H9 (cell line): ENCODE measurements around the gene HOOK2. TPM values are rescaled to one million over a fixed set of nuclear protein-coding genes. Genes with fewer than 3 reads are reported as not detected.

Experiments used
- DNase-seq: peaks from one replicate; pipeline ENCODE4 v3.0.0-alpha.2; 2017
- H2AFZ ChIP-seq: one replicate; pipeline ENCODE4 v1.6.1; 2013; ENCODE audit warnings: mild to moderate bottlenecking, low read length, control low read depth, moderate library complexity
- H2AK5ac ChIP-seq: 2 replicates; pipeline ENCODE4 v1.6.1; 2013; ENCODE audit warnings: low read length, control low read depth, mixed read lengths; ENCODE audit not compliant: insufficient read length
- H2BK120ac ChIP-seq: one replicate; pipeline ENCODE4 v1.6.1; 2013; ENCODE audit warnings: low read depth, mild to moderate bottlenecking, low read length, control low read depth, inconsistent platforms; ENCODE audit not compliant: poor library complexity, severe bottlenecking
- H2BK12ac ChIP-seq: 2 replicates; pipeline ENCODE4 v1.6.1; 2013; ENCODE audit warnings: low read length, control low read depth, mixed read lengths, low read depth; ENCODE audit not compliant: insufficient read length
- H2BK15ac ChIP-seq: 2 replicates; pipeline ENCODE4 v1.6.1; 2013; ENCODE audit warnings: low read depth, low read length, control low read depth
- H2BK20ac ChIP-seq: one replicate; pipeline ENCODE4 v1.6.1; 2013; ENCODE audit warnings: low read depth, mild to moderate bottlenecking, low read length, control low read depth, inconsistent platforms; ENCODE audit not compliant: poor library complexity, severe bottlenecking
- H2BK5ac ChIP-seq: 2 replicates; pipeline ENCODE4 v1.6.1; 2013; ENCODE audit warnings: low read length, control low read depth, mixed read lengths; ENCODE audit not compliant: insufficient read length
- H3K14ac ChIP-seq: 2 replicates; pipeline ENCODE4 v1.6.1; 2013; ENCODE audit warnings: low read length, control low read depth; ENCODE audit not compliant: insufficient read depth
- H3K18ac ChIP-seq: 2 replicates; pipeline ENCODE4 v1.6.1; 2013; ENCODE audit warnings: low read depth, mild to moderate bottlenecking, mixed read lengths, low read length, control low read depth; ENCODE audit not compliant: insufficient read length
- H3K23ac ChIP-seq: 2 replicates; pipeline ENCODE4 v1.6.1; 2013; ENCODE audit warnings: low read length, control low read depth, mixed read lengths, low read depth; ENCODE audit not compliant: insufficient read length
- H3K23me2 ChIP-seq: 2 replicates; pipeline ENCODE4 v1.6.1; 2013; ENCODE audit warnings: low read depth, mild to moderate bottlenecking, mixed read lengths, low read length, control low read depth; ENCODE audit not compliant: insufficient read length, poor library complexity, severe bottlenecking
- H3K27ac ChIP-seq: 2 replicates; pipeline ENCODE4 v1.5.1; 2013; ENCODE audit warnings: low read length, control low read depth, mixed read lengths, low read depth; ENCODE audit not compliant: insufficient read length
- H3K27me3 ChIP-seq: 2 replicates; pipeline ENCODE4 v1.6.1; 2013; ENCODE audit warnings: low read length, control low read depth, inconsistent platforms; ENCODE audit not compliant: insufficient read depth
- H3K4ac ChIP-seq: 2 replicates; pipeline ENCODE4 v1.6.1; 2013; ENCODE audit warnings: low read depth, mild to moderate bottlenecking, control low read depth, inconsistent platforms, low read length, moderate library complexity
- H3K4me1 ChIP-seq: 2 replicates; pipeline ENCODE4 v1.6.1; 2013; ENCODE audit warnings: low read length, control low read depth, inconsistent platforms; ENCODE audit not compliant: insufficient read depth
- H3K4me2 ChIP-seq: 2 replicates; pipeline ENCODE4 v1.6.1; 2013; ENCODE audit warnings: low read length, control low read depth, mixed read lengths; ENCODE audit not compliant: insufficient read length, insufficient read depth
- H3K56ac ChIP-seq: 2 replicates; pipeline ENCODE4 v1.6.1; 2013; ENCODE audit warnings: low read depth, mild to moderate bottlenecking, mixed read lengths, low read length, control low read depth; ENCODE audit not compliant: insufficient read length
- H3K79me1 ChIP-seq: 2 replicates; pipeline ENCODE4 v1.6.1; 2013; ENCODE audit warnings: low read depth, mild to moderate bottlenecking, moderate library complexity, low read length, control low read depth, inconsistent platforms; ENCODE audit not compliant: insufficient read depth, poor library complexity, severe bottlenecking
- H3K79me2 ChIP-seq: 2 replicates; pipeline ENCODE4 v1.6.1; 2013; ENCODE audit warnings: low read length, control low read depth, inconsistent platforms; ENCODE audit not compliant: insufficient read depth
- H3K9ac ChIP-seq: 2 replicates; pipeline ENCODE4 v1.6.1; 2013; ENCODE audit warnings: low read length, control low read depth, mixed read lengths; ENCODE audit not compliant: insufficient read length; ENCODE audit errors: extremely low read depth
- H3K9me3 ChIP-seq: one replicate; pipeline ENCODE4 v1.6.1; 2013; ENCODE audit warnings: low read depth, low read length, inconsistent platforms; ENCODE audit not compliant: control insufficient read depth
- H3T11ph ChIP-seq: one replicate; pipeline ENCODE4 v1.6.1; 2013; ENCODE audit warnings: mild to moderate bottlenecking, low read length, control low read depth, inconsistent platforms
- H4K20me1 ChIP-seq: one replicate; pipeline ENCODE4 v1.6.1; 2013; ENCODE audit not compliant: control insufficient read depth, insufficient read length, insufficient read depth
- H4K5ac ChIP-seq: 2 replicates; pipeline ENCODE4 v1.6.1; 2013; ENCODE audit warnings: low read depth, mild to moderate bottlenecking, mixed read lengths, low read length, control low read depth; ENCODE audit not compliant: insufficient read length
- H4K8ac ChIP-seq: replicated peaks from 2 replicates; pipeline ENCODE4 v1.6.1; 2013; ENCODE audit warnings: low read length, control low read depth, mixed read lengths, low read depth; ENCODE audit not compliant: insufficient read length
- H4K91ac ChIP-seq: 2 replicates; pipeline ENCODE4 v1.6.1; 2013; ENCODE audit warnings: low read depth, mild to moderate bottlenecking, moderate library complexity, mixed read lengths, low read length, control low read depth; ENCODE audit not compliant: insufficient read length
- H3K27ac Mint-ChIP-seq, 3 experiments: 2 replicates in 2 of 3; 3 replicates in 1 of 3; pipeline ENCODE4 v1.8.0; 2020 to 2021; ENCODE audit warnings: mixed read lengths in 3 of 3, mild to moderate bottlenecking in 1 of 3, moderate library complexity in 1 of 3
- H3K27me3 Mint-ChIP-seq: 2 replicates; pipeline ENCODE4 v1.8.0; 2021; ENCODE audit warnings: low read depth, mild to moderate bottlenecking, moderate library complexity, mixed read lengths
- H3K36me3 Mint-ChIP-seq, 3 experiments: 2 replicates in 2 of 3; 3 replicates in 1 of 3; pipeline ENCODE4 v1.8.0; 2020 to 2021; ENCODE audit warnings: low read depth in 3 of 3, mixed read lengths in 3 of 3; ENCODE audit not compliant: insufficient read depth in 1 of 3
- H3K4me1 Mint-ChIP-seq, 2 experiments: 2 replicates each; pipeline ENCODE4 v1.8.0; 2020; ENCODE audit warnings: mixed read lengths in 2 of 2
- H3K4me3 Mint-ChIP-seq, 2 experiments: 2 replicates in 1 of 2; 3 replicates in 1 of 2; pipeline ENCODE4 v1.8.0; 2020 to 2021; ENCODE audit warnings: mild to moderate bottlenecking in 2 of 2, mixed read lengths in 2 of 2, moderate library complexity in 1 of 2
- H3K9me3 Mint-ChIP-seq, 2 experiments: 2 replicates in 1 of 2; 3 replicates in 1 of 2; pipeline ENCODE4 v1.8.0; 2020; ENCODE audit warnings: mild to moderate bottlenecking in 2 of 2, mixed read lengths in 2 of 2, moderate library complexity in 1 of 2
- CTCF ChIP-seq: fragments of 200-600 bp; sonication (generic); conservative IDR thresholded peaks from 3 replicates; pipeline ENCODE4 v1.8.0; 2021; ENCODE audit warnings: antibody characterized with exemption, mild to moderate bottlenecking
- WGBS: extraction: QIAGEN DNeasy Blood & Tissue Kit; methylation state at CpG from one replicate; pipeline ENCODE4 v1.1.7; 2013; ENCODE audit warnings: missing lambda C conversion rate, low lambda C conversion rate, mixed read lengths; ENCODE audit not compliant: insufficient read length; ENCODE audit errors: extremely low coverage; 5-methylcytosine and 5-hydroxymethylcytosine counted together
- total RNA-seq: library from RNA; stranded (reverse); gene quantifications from 2 replicates; pipeline ENCODE4 v1.2.1, GENCODE V29; 2021

HOOK2 gene
- total RNA-seq, 1 experiment from 2014 or later: 64.7 TPM

GRCh38 chr19:12783291-12783848 is 8.0 kb upstream of the HOOK2 start:
- no peak overlapping the region for H3K23ac ChIP-seq
- no peak overlapping the region for H2BK15ac ChIP-seq
- Mint-ChIP-seq H3K27ac (peak overlapping the region in 2 of 3 experiments; percentile 28 to 34; a peak in 1 of 7 replicates), H3K4me1 (peaks cover 21 to 24% of the 10 kb centered on the region in 2 experiments), H3K27me3 (no peaks in the 10 kb centered on the region; the same call in 1 of the 2 replicates), H3K36me3 (no peaks in the 10 kb centered on the region), H3K4me3 (peak overlapping the region; percentile 59 to 74), H3K9me3 (no peaks in the 10 kb centered on the region)
- no peak overlapping the region for H3K27ac ChIP-seq
- no peak overlapping the region for H2AFZ ChIP-seq
- H3K4me2 ChIP-seq: peak overlapping the region; percentile 71
- no peak overlapping the region for H2BK5ac ChIP-seq
- no peak overlapping the region for H2BK20ac ChIP-seq
- no peak overlapping the region for H3K14ac ChIP-seq
- no peak overlapping the region for H2BK12ac ChIP-seq
- peaks cover 15% of the 10 kb centered on the region for H3K23me2 ChIP-seq
- H4K5ac ChIP-seq: no peak overlapping the region
- H3K27me3 ChIP-seq: no peaks in the 10 kb centered on the region
- WGBS: no CpG with 5 or more reads among the region's 16 CpGs
- H4K8ac ChIP-seq: no peak overlapping the region
- no peak overlapping the region for H3T11ph ChIP-seq
- H3K9me3 ChIP-seq: no peaks in the 10 kb centered on the region
- no peaks in the 10 kb centered on the region for H3K79me2 ChIP-seq
- TF ChIP-seq CTCF: no peak
- no peak overlapping the region for H3K9ac ChIP-seq
- no peak overlapping the region for H3K18ac ChIP-seq
- DNase-seq: no peak
- no peak overlapping the region for H3K56ac ChIP-seq
- peaks cover 4% of the 10 kb centered on the region for H3K4me1 ChIP-seq
- H3K4ac ChIP-seq: no peak overlapping the region
- H4K91ac ChIP-seq: no peak overlapping the region
- no peaks in the 10 kb centered on the region for H4K20me1 ChIP-seq
- no peak overlapping the region for H2BK120ac ChIP-seq
- no peak overlapping the region for H2AK5ac ChIP-seq
- no peaks in the 10 kb centered on the region for H3K79me1 ChIP-seq
